Measurements from ENCODE around the gene TFDP2.
"Not testable (repeated sequence)": the region's sequence is repeated elsewhere in the genome, so short reads cannot be mapped to it uniquely, and the experiment has no call there.

Gene TFDP2

GRCh38 chr3:141938011-141938500, 211.3 kb downstream of the TFDP2 start:
- no peak overlapping the region for H3K4me3 ChIP-seq (ENCODE audit: low read depth in 1 of 2, low read length in 2 of 2)
- no peak overlapping the region for H3K9ac ChIP-seq (ENCODE audit: low read depth in 1 of 2, low read length in 2 of 2)
- H3K9me3 ChIP-seq (ENCODE audit: control insufficient read depth in 1 of 2, low read length in 2 of 2), result no peaks in the 10 kb centered on the region
- H3K36me3 ChIP-seq (ENCODE audit: control insufficient read depth in 1 of 2, insufficient read depth in 2 of 2, low read length in 2 of 2), result no peaks in the 10 kb centered on the region
- no peak overlapping the region for H3K27ac ChIP-seq (ENCODE audit: low read depth, low read length)
- H3K27me3 ChIP-seq (ENCODE audit: control insufficient read depth in 1 of 2, insufficient read depth in 2 of 2, low read length in 2 of 2), result no peaks in the 10 kb centered on the region
- peaks cover 18 to 20% of the 10 kb centered on the region in 2 donors for H3K4me1 ChIP-seq (ENCODE audit: control insufficient read depth in 1 of 2, insufficient read depth in 2 of 2, low read length in 2 of 2)

GRCh38 chr3:141934354-141934753, 215.0 kb downstream of the TFDP2 start:
- Histone ChIP-seq H3K9me3 (ENCODE audit: control insufficient read depth in 1 of 2, low read length in 2 of 2) (no peaks in the 10 kb centered on the region), H3K27ac (ENCODE audit: low read depth, low read length) (no peak overlapping the region), H3K4me1 (ENCODE audit: control insufficient read depth in 1 of 2, insufficient read depth in 2 of 2, low read length in 2 of 2) (peaks cover 4 to 7% of the 10 kb centered on the region in 2 donors)

GRCh38 chr3:141933421-141934300, 215.7 kb downstream of the TFDP2 start:
- H3K4me1 ChIP-seq (ENCODE audit: control insufficient read depth in 1 of 2, insufficient read depth in 2 of 2, low read length in 2 of 2), result peaks cover 4 to 7% of the 10 kb centered on the region in 2 donors
- H3K27ac ChIP-seq (ENCODE audit: low read depth, low read length), result no peak overlapping the region
- no peaks in the 10 kb centered on the region for H3K9me3 ChIP-seq (ENCODE audit: control insufficient read depth in 1 of 2, low read length in 2 of 2)
- H3K4me3 ChIP-seq (ENCODE audit: low read depth in 1 of 2, low read length in 2 of 2), result no peak overlapping the region
- peaks cover 0 to 2% of the 10 kb centered on the region in 2 donors for H3K36me3 ChIP-seq (ENCODE audit: control insufficient read depth in 1 of 2, insufficient read depth in 2 of 2, low read length in 2 of 2)
- H3K27me3 ChIP-seq (ENCODE audit: control insufficient read depth in 1 of 2, insufficient read depth in 2 of 2, low read length in 2 of 2), result no peaks in the 10 kb centered on the region
- no peak overlapping the region for H3K9ac ChIP-seq (ENCODE audit: low read depth in 1 of 2, low read length in 2 of 2)

More at GRCh38 chr3:141934354-141934753, 215.0 kb downstream of the TFDP2 start:
- Histone ChIP-seq H3K4me3 (ENCODE audit: low read depth in 1 of 2, low read length in 2 of 2) (no peak overlapping the region), H3K9ac (ENCODE audit: low read depth in 1 of 2, low read length in 2 of 2) (no peak overlapping the region), H3K36me3 (ENCODE audit: control insufficient read depth in 1 of 2, insufficient read depth in 2 of 2, low read length in 2 of 2) (no peaks in the 10 kb centered on the region), H3K27me3 (ENCODE audit: control insufficient read depth in 1 of 2, insufficient read depth in 2 of 2, low read length in 2 of 2) (no peaks in the 10 kb centered on the region)

- Histone ChIP-seq H3K4me1 (ENCODE audit: control insufficient read depth in 1 of 2, insufficient read depth in 2 of 2, low read length in 2 of 2) (no peaks in the 10 kb centered on the region), H3K9me3 (ENCODE audit: control insufficient read depth in 1 of 2, low read length in 2 of 2) (no peaks in the 10 kb centered on the region), H3K4me3 (ENCODE audit: low read depth in 1 of 2, low read length in 2 of 2) (no peak overlapping the region), H3K36me3 (ENCODE audit: control insufficient read depth in 1 of 2, insufficient read depth in 2 of 2, low read length in 2 of 2) (peaks cover 3 to 18% of the 10 kb centered on the region in 2 donors), H3K9ac (ENCODE audit: low read depth in 1 of 2, low read length in 2 of 2) (no peak overlapping the region), H3K27ac (ENCODE audit: low read depth, low read length) (no peak overlapping the region), H3K27me3 (ENCODE audit: control insufficient read depth in 1 of 2, insufficient read depth in 2 of 2, low read length in 2 of 2) (no peaks in the 10 kb centered on the region)
Observed at GRCh38 chr3:141930801-141931200, 218.5 kb downstream of the TFDP2 start.

- H3K27me3 ChIP-seq (ENCODE audit: control insufficient read depth in 1 of 2, insufficient read depth in 2 of 2, low read length in 2 of 2), result no peaks in the 10 kb centered on the region
- H3K9ac ChIP-seq (ENCODE audit: low read depth in 1 of 2, low read length in 2 of 2), result no peak overlapping the region
- no peak overlapping the region for H3K27ac ChIP-seq (ENCODE audit: low read depth, low read length)
- H3K9me3 ChIP-seq (ENCODE audit: control insufficient read depth in 1 of 2, low read length in 2 of 2), result no peaks in the 10 kb centered on the region
- no peak overlapping the region for H3K4me3 ChIP-seq (ENCODE audit: low read depth in 1 of 2, low read length in 2 of 2)
- no peaks in the 10 kb centered on the region for H3K4me1 ChIP-seq (ENCODE audit: control insufficient read depth in 1 of 2, insufficient read depth in 2 of 2, low read length in 2 of 2)
- H3K36me3 ChIP-seq (ENCODE audit: control insufficient read depth in 1 of 2, insufficient read depth in 2 of 2, low read length in 2 of 2), result peaks cover 3 to 22% of the 10 kb centered on the region in 2 donors
Observed at GRCh38 chr3:141929341-141929995, 219.9 kb downstream of the TFDP2 start.

GRCh38 chr3:141928631-141929270, 220.6 kb downstream of the TFDP2 start:
- no peak overlapping the region for H3K27ac ChIP-seq (ENCODE audit: low read depth, low read length)
- no peaks in the 10 kb centered on the region for H3K9me3 ChIP-seq (ENCODE audit: control insufficient read depth in 1 of 2, low read length in 2 of 2)
- peaks cover 3 to 25% of the 10 kb centered on the region in 2 donors for H3K36me3 ChIP-seq (ENCODE audit: control insufficient read depth in 1 of 2, insufficient read depth in 2 of 2, low read length in 2 of 2)
- no peak overlapping the region for H3K4me3 ChIP-seq (ENCODE audit: low read depth in 1 of 2, low read length in 2 of 2)
- H3K4me1 ChIP-seq (ENCODE audit: control insufficient read depth in 1 of 2, insufficient read depth in 2 of 2, low read length in 2 of 2), result no peaks in the 10 kb centered on the region
- H3K9ac ChIP-seq (ENCODE audit: low read depth in 1 of 2, low read length in 2 of 2), result no peak overlapping the region
- H3K27me3 ChIP-seq (ENCODE audit: control insufficient read depth in 1 of 2, insufficient read depth in 2 of 2, low read length in 2 of 2), result no peaks in the 10 kb centered on the region

GRCh38 chr3:141926929-141927328, 222.4 kb downstream of the TFDP2 start:
- Histone ChIP-seq H3K4me1 (ENCODE audit: control insufficient read depth in 1 of 2, insufficient read depth in 2 of 2, low read length in 2 of 2) (no peaks in the 10 kb centered on the region), H3K4me3 (ENCODE audit: low read depth in 1 of 2, low read length in 2 of 2) (no peak overlapping the region), H3K36me3 (ENCODE audit: control insufficient read depth in 1 of 2, insufficient read depth in 2 of 2, low read length in 2 of 2) (peaks cover 9 to 36% of the 10 kb centered on the region in 2 donors), H3K27ac (ENCODE audit: low read depth, low read length) (no peak overlapping the region), H3K9me3 (ENCODE audit: control insufficient read depth in 1 of 2, low read length in 2 of 2) (no peaks in the 10 kb centered on the region), H3K27me3 (ENCODE audit: control insufficient read depth in 1 of 2, insufficient read depth in 2 of 2, low read length in 2 of 2) (no peaks in the 10 kb centered on the region), H3K9ac (ENCODE audit: low read depth in 1 of 2, low read length in 2 of 2) (no peak overlapping the region)

- not testable (repeated sequence) for H3K27me3 ChIP-seq (ENCODE audit: control insufficient read depth in 1 of 2, insufficient read depth in 2 of 2, low read length in 2 of 2); H3K9ac ChIP-seq (ENCODE audit: low read depth in 1 of 2, low read length in 2 of 2); H3K27ac ChIP-seq (ENCODE audit: low read depth, low read length); H3K4me3 ChIP-seq (ENCODE audit: low read depth in 1 of 2, low read length in 2 of 2); H3K9me3 ChIP-seq (ENCODE audit: control insufficient read depth in 1 of 2, low read length in 2 of 2); H3K4me1 ChIP-seq (ENCODE audit: control insufficient read depth in 1 of 2, insufficient read depth in 2 of 2, low read length in 2 of 2)
- peaks cover 9 to 36% of the 10 kb centered on the region in 2 donors for H3K36me3 ChIP-seq (ENCODE audit: control insufficient read depth in 1 of 2, insufficient read depth in 2 of 2, low read length in 2 of 2)
Observed at GRCh38 chr3:141925677-141926076, 223.7 kb downstream of the TFDP2 start.

- no peaks in the 10 kb centered on the region for H3K4me1 ChIP-seq (ENCODE audit: control insufficient read depth in 1 of 2, insufficient read depth in 2 of 2, low read length in 2 of 2)
- no peak overlapping the region for H3K9ac ChIP-seq (ENCODE audit: low read depth in 1 of 2, low read length in 2 of 2)
- peaks cover 12 to 31% of the 10 kb centered on the region in 2 donors for H3K36me3 ChIP-seq (ENCODE audit: control insufficient read depth in 1 of 2, insufficient read depth in 2 of 2, low read length in 2 of 2)
- H3K27ac ChIP-seq (ENCODE audit: low read depth, low read length), result no peak overlapping the region
- H3K27me3 ChIP-seq (ENCODE audit: control insufficient read depth in 1 of 2, insufficient read depth in 2 of 2, low read length in 2 of 2), result no peaks in the 10 kb centered on the region
- H3K4me3 ChIP-seq (ENCODE audit: low read depth in 1 of 2, low read length in 2 of 2), result no peak overlapping the region
- H3K9me3 ChIP-seq (ENCODE audit: control insufficient read depth in 1 of 2, low read length in 2 of 2), result no peaks in the 10 kb centered on the region
Observed at GRCh38 chr3:141921316-141921715, 228.0 kb downstream of the TFDP2 start.

- Histone ChIP-seq H3K4me1 (ENCODE audit: control insufficient read depth in 1 of 2, insufficient read depth in 2 of 2, low read length in 2 of 2) (no peaks in the 10 kb centered on the region), H3K4me3 (ENCODE audit: low read depth in 1 of 2, low read length in 2 of 2) (no peak overlapping the region), H3K36me3 (ENCODE audit: control insufficient read depth in 1 of 2, insufficient read depth in 2 of 2, low read length in 2 of 2) (peaks cover 12 to 31% of the 10 kb centered on the region in 2 donors), H3K27me3 (ENCODE audit: control insufficient read depth in 1 of 2, insufficient read depth in 2 of 2, low read length in 2 of 2) (no peaks in the 10 kb centered on the region), H3K9ac (ENCODE audit: low read depth in 1 of 2, low read length in 2 of 2) (no peak overlapping the region), H3K27ac (ENCODE audit: low read depth, low read length) (no peak overlapping the region), H3K9me3 (ENCODE audit: control insufficient read depth in 1 of 2, low read length in 2 of 2) (no peaks in the 10 kb centered on the region)
Observed at GRCh38 chr3:141920701-141921100, 228.6 kb downstream of the TFDP2 start.
